Globus pallidus (tissue), 1 donor: ENCODE results near the gene FAM186B.

ENCODE experiments used
- DNase-seq: peaks from one replicate; pipeline ENCODE4 v3.0.0-alpha.2; 2015; ENCODE audit warnings: low spot score

FAM186B gene

GRCh38 chr12:49567611-49568441 is 37.6 kb downstream of the FAM186B start, which contains the start of gene MCRS1:
Gene MCRS1, minus strand, starts transcription at chr12:49568142. Its CDS starts 1,411 bp downstream, at chr12:49566731.
- DNase-seq: peak; percentile 90

DNA sequence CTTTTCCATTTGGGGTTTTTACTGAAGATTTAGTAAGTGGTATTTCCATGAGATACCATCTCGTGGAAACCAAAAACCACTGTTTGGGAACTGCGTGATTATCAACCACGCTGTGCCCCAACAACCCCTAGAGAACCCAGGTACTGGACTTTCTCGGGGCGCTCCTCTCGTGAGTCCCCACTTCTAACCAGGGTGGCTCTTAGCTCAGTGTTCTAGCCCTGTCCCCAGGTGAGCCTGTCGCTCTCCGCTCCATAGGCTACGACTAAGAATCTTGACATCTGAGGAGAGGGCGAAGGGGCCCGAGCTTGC is 38.2 kb downstream of the FAM186B start:
- no peak for DNase-seq

DNA sequence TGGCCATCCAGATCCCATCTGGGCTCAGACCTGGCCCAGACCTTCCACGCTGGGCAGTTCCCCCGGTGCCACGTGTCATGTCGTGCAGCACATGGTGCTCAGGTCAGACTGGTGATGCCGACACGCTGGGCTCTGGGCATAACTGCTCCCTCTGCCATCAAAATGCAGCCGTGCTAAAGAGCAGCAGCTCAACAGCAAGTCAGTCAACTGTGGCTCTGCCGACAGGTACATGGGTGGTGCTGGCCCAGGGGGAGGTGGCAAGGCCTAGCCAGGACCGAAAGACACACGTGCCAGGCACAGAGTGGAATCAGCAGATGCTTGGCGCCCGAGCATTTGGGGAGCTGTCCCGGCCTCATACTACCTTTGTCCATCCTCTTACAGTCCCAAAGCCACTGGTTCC is 39.1 kb downstream of the FAM186B start:
- DNase-seq: no peak

GRCh38 chr12:49565406-49566265 is 39.8 kb downstream of the FAM186B start:
- DNase-seq: no peak

DNA sequence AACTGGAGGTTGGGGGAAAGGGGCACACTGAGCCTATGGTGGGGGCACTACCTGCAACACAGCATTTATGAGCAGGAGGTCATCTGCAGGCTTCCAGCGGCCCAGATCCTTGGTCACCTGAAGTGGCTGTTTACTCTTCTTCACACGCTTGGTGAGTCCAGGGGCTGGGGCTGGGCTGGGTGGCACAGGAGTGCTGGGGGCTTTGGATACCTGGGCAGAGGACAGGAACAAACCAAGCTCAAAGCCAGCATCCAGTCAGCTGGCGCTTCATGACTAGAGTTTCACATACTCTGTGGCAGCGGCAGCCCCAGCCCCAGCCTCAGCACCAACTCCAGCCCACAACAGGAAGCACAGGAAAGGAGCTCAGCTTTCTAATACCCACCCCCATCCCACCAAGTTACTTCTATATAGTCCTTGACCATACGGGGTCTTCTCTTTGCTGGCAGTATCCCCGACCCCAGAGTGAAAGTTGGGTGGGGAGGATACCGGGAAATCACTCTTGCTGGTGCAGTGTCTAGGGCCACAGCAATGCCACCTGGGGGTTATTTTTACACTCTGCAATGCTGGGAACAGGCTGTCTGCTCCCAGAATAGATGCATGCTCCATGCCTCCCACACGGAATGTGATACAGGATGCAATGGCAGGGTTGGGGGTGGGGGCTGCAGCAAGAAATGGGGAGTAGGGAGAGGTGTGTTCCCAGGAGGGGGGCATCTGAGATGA is 40.6 kb downstream of the FAM186B start:
- no peak for DNase-seq

- no peak for DNase-seq
Measured at GRCh38 chr12:49563951-49564685, 41.3 kb downstream of the FAM186B start.

GRCh38 chr12:49562831-49563230 is 42.6 kb downstream of the FAM186B start:
- no peak for DNase-seq

GRCh38 chr12:49562233-49562632 is 43.2 kb downstream of the FAM186B start:
- DNase-seq: no peak

GRCh38 chr12:49560695-49561094 is 44.7 kb downstream of the FAM186B start:
- no peak for DNase-seq

DNA sequence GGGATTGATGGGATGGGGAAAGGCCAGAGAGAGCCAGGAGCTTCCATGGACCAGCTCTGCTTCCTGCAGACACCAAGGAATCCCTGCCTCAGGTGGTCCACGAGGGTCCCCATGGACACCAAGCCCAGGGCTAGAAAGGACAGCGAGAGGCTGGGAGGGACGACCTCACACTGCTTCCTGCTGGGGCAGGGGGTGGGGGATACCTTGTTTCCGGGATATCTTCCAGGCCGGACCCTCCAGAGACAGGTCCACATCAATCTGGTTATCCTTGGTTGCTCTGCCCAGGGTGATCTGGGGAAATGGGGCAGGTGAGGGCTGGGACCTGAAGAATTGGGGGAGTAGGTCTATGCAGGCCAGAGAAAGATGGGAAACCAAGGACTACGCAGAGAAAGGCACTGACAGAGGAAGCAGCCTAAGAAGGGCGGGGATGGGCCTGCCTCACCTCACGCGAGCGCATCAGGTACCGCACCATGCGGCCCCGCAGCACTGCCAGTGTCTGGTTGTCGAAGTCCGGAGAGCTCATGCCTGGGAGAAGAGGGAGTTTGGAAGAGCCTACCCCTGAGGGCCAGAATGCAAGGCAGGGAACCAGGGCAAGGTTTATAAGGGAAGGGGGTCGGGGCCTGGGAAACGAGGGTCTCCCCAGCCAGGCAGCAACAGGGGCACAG is 46.3 kb downstream of the FAM186B start:
- no peak for DNase-seq

DNA sequence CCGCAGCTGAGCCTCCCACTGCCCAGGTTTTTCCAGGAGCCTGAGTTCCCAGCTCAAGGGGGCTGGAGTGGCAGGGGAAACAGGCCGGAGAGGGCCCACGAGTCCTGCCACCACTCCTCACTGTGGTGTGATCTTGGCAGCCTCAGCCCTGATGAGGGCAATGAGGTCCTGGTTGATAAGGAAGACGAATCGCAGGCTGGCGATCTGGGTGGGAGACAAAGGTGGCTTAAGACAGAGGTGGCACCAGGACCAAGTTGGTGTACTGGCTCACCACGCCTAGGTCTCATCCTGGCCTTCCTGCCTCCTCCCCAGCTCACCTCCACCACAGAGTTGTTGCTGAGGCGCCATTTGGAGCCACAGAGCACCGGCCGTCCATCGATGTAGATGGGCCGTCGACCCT is 46.9 kb downstream of the FAM186B start:
- no peak for DNase-seq

DNA sequence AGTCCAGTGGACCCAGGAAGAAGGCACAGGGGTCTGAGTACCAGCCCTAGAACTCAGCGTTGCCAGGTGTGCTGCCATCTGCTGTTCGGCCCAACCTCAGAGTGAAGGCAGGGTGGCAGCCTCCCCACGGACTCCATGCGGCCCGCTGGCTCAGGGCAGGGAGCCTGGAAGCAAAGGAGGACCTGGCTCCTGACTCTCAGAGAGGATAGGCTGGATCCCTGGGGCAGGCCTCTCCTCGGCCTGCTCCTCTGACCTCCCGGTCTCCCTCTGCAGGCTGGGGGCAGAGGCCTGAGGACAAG is 47.6 kb downstream of the FAM186B start:
- no peak for DNase-seq

- no peak for DNase-seq
Measured at GRCh38 chr12:49557187-49557916, 48.1 kb downstream of the FAM186B start.

- no peak for DNase-seq
Measured at GRCh38 chr12:49556391-49557186, 48.9 kb downstream of the FAM186B start.

GRCh38 chr12:49555631-49556390 is 49.6 kb downstream of the FAM186B start:
- no peak for DNase-seq

DNA sequence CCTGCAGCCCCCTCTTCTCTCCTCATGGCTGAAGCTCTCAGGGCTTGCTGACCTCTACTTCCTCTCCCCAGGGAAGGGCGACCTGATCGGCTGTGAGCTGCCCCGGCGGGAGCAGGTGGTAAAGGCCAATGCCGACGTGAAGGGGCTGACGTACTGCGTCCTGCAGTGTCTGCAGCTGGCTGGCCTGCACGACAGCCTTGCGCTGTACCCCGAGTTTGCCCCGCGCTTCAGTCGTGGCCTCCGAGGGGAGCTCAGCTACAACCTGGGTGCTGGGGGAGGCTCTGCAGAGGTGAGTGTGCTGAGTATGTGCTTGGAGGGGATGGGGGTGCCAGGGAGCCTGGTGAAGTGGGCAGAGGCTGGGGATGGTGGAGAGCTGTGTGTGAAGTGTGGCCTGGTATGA is 51.2 kb downstream of the FAM186B start:
- DNase-seq: no peak

DNA sequence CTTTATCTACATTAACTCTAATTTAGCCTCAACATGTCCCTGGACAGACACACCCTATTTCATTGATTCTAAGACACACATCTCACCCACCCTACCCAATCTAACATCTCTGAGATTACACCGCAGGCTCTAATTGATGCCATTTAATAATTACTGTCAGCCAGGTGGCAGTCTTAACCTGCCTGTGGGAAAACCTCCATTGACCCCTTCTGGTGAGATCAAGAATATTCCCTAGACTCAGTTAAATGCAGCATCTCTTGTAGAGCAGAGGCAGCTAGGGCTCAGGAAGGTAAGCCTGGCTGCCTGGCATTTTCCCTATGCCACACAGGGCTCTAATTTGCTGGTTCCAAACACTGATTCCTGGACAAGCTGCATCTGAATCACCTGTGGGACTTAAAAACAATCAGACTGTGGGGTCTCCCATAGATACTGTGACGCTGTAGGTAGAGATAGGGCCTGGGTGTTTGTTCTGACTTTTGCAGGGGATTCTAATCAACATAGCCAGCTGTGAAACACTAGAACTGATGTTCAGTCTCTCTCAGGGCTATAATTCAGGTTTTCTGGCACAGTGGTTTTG is 51.8 kb downstream of the FAM186B start:
- DNase-seq: no peak

- no peak for DNase-seq
Measured at GRCh38 chr12:49552899-49553298, 52.5 kb downstream of the FAM186B start.

DNA sequence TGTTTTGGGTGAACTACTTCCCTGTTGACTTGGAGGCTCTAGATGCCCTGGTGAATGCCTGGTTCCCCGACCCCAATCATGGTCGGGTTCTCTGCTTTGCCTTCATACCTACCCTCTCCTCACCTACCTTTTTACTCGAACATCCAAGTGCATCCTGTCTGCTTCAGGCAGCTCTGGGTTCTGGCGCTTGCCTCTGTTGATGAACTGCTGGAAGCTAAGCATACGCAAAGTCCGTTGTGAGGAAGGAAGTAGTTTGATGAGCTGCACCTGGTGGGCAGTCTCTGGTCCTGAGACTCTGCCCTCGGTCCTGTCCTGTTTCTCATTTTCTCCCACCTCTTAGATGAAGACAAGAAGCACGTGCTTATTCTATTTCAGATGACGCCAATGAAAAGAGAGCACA is 53.0 kb downstream of the FAM186B start:
- DNase-seq: no peak
